NCI-H2029 (cell line): ENCODE measurements around the gene ST8SIA3.

Experiments
- DNase-seq: peaks from one replicate; lab custom pipeline; 2025; lab: John Stamatoyannopoulos, UW

Gene ST8SIA3, protein sequence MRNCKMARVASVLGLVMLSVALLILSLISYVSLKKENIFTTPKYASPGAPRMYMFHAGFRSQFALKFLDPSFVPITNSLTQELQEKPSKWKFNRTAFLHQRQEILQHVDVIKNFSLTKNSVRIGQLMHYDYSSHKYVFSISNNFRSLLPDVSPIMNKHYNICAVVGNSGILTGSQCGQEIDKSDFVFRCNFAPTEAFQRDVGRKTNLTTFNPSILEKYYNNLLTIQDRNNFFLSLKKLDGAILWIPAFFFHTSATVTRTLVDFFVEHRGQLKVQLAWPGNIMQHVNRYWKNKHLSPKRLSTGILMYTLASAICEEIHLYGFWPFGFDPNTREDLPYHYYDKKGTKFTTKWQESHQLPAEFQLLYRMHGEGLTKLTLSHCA

DNA sequence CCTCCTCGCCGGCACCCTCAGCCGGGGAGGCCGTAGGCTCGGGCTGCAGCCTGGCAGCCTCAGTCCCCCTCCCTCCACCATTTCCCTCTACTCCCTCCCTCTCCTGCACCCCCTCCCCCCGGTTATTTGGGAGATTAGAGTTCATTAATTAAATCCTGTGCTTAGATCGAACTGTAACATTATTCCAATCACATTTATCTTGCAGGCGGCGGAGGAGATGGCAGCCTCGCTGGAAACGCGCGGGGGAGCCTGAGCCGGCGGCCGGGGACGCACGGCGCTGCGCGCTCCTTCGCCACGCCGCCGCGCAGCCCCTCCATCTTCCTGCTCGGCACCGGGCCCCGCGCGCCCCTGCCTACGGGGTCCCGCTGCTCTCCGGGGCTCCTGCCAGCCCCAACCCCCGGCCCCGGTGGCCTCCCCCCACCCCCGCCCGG lies at the start of gene ST8SIA3:
Gene ST8SIA3, plus strand, starts transcription at position 287 of the 431 bp plus-strand sequence. CDS start 290 bp downstream, outside the sequence.
- DNase-seq = no peak

DNA sequence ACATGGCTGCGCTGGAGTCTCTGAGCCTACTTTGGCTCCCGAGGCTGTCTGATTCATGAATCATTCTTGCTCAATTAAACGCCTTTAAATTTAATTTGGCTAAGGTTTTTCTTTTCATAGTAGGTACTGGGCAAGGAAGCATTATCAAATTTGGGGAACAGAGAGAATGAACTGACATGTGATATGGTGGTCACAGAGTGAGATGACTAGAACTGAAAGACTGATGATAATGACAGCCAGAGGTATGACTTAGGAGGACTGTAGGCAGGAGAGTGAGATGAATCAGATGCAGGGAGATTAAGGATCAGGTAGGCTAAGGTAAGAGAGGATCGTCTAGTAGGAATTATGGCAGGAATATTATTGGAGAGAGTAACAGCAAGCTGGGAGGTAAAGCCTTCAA lies 40.9 kb upstream of the ST8SIA3 start:
- DNase-seq = no peak

- no peak for DNase-seq
Observed at GRCh38 chr18:57312346-57313144, 39.8 kb upstream of the ST8SIA3 start.

DNA sequence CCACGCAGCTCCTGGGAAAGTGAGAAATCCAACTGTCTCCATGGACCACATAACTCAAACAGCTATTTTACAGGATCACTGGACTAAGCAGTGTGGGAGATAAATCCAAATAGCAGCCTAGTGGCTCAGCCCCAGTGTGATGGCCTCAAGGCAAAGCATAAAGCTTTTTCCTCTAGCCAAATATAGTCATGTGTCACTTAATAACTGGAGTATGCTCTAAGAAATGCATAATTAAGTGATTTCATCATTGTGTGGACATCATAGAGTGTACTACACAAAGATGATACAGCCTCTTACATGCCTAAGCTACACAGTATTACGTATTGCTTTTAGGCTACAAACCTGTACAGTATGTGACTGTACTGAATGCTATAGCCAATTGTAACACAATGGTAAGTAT lies 31.8 kb upstream of the ST8SIA3 start:
- DNase-seq = no peak

- DNase-seq = no peak
Observed at GRCh38 chr18:57325491-57326166, 26.7 kb upstream of the ST8SIA3 start.

DNA sequence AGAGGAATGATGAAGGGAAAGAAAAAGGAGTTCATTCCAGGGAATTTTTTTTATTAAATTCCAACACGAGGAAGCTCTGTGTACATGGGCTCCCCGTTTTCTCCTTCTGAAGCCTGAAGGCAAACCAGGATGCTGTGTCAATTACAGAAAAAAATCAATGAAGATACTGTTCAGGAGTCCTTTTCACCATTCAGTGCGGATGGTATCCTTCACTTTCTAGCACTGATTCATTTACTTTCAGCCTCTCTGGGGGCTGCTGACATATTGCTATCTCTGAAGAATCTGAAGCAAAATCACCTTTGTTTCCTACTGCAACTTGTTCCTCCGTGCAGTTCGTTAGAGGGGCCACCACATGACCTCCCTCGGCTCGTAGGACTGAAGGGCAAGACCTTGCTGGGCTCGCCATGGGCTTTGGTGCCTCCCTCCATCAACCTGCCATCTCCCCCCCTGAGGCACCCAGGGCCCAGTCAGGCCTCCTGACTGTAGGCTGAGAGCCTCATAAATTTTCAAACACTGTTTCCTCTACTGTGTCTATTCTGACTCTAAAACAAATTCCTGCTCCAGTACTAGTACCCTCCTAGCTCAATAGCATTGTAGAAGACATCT lies 25.5 kb upstream of the ST8SIA3 start:
- DNase-seq = no peak

GRCh38 chr18:57328665-57329064 lies 23.7 kb upstream of the ST8SIA3 start:
- DNase-seq = no peak

DNA sequence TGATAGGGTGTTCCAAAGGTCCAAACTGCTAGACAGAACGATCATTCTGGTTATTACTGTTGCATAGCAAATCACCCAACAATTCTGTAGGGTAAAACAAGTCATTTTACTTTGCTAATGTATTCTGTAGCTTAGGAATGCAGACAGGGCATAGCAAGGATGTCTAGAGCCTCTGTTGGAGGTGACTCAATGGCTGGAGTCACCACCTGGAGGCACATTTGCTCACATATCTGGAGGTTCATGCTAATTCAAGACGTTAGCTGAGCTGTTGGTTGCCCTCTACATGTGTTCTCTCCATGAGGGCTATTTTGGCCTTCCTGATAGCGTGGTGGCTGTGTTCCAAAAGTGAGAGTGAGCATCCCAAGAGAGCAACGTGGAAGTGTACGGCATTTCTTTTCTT lies 22.5 kb upstream of the ST8SIA3 start:
- no peak for DNase-seq

DNA sequence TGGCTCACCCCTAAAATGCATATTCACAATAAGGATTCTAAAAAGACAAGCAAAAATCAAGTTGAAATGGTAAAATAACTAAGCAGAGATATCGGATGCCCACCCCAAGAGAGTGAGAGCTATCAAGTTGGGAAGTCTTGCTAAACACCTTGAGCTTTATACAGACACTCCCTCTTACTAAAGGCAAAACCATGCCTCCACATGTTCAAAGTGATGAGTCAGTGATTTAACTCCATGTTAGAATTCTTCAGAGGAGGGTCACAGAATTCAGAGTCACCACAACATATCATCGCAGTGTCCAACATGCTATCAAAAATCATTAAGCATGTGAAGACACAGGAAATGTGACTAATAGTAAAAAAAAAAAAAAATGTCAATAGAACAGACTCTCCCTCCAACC lies 20.6 kb upstream of the ST8SIA3 start:
- no peak for DNase-seq

DNA sequence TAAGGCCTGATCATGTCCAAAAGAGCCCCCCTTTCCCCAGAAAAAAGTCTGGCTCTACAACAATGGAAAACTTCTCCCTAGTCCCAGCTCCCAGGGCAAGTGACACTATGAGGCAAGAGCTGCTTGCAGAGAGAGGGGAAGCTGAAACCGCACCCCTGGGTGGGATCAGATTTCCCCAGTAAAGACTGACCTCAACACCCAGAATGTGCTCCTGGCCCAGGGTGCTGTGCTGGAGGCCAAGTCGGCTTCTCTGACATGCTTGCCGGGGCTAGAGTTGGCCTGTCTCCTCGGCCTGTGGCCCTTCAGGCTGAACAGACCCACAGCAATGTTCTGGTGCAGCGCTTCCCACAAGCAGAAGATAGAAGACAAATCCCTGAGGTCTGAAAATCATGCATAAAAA lies 18.4 kb upstream of the ST8SIA3 start:
- no peak for DNase-seq

DNA sequence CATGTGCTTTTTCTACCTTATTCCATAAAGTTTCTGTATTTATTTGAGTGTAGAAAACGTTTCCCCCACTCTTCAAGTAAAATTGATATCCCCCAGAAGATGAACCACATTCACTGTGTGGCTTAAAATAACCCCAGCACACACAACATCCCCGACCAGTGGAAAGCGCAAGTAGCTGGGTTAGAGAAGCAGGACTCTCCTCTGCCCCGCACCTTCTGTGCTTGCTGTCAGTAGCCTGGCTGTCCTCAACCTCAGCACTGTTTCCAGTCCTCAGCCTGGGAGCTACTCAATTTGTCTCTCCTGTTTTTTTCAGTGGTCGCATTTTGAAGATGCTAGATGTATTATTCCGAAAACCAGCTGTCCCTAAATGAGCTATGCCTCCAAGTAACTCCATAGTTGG lies 18.0 kb upstream of the ST8SIA3 start:
- DNase-seq = no peak

GRCh38 chr18:57336343-57336742 lies 16.0 kb upstream of the ST8SIA3 start:
- DNase-seq = no peak

- DNase-seq = no peak
Observed at GRCh38 chr18:57337890-57338289, 14.5 kb upstream of the ST8SIA3 start.

- no peak for DNase-seq
Observed at GRCh38 chr18:57343833-57344232, 8.5 kb upstream of the ST8SIA3 start.

- no peak for DNase-seq
Observed at GRCh38 chr18:57346876-57347275, 5.5 kb upstream of the ST8SIA3 start.

- DNase-seq = no peak
Observed at GRCh38 chr18:57347784-57348183, 4.6 kb upstream of the ST8SIA3 start.

DNA sequence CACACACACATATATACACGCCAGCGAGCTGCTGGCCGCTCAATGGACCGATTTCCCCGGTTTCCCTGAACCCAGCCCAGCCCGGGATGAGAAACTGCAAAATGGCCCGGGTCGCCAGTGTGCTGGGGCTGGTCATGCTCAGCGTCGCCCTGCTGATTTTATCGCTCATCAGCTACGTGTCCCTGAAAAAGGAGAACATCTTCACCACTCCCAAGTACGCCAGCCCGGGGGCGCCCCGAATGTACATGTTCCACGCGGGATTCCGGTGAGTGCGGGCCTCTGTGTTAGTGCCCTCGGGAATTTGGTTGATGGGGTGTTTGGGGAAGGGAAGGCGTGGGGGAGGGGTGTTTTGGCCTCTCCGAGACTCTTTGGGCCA lies 392 bp downstream of the ST8SIA3 start:
- DNase-seq = no peak

DNA sequence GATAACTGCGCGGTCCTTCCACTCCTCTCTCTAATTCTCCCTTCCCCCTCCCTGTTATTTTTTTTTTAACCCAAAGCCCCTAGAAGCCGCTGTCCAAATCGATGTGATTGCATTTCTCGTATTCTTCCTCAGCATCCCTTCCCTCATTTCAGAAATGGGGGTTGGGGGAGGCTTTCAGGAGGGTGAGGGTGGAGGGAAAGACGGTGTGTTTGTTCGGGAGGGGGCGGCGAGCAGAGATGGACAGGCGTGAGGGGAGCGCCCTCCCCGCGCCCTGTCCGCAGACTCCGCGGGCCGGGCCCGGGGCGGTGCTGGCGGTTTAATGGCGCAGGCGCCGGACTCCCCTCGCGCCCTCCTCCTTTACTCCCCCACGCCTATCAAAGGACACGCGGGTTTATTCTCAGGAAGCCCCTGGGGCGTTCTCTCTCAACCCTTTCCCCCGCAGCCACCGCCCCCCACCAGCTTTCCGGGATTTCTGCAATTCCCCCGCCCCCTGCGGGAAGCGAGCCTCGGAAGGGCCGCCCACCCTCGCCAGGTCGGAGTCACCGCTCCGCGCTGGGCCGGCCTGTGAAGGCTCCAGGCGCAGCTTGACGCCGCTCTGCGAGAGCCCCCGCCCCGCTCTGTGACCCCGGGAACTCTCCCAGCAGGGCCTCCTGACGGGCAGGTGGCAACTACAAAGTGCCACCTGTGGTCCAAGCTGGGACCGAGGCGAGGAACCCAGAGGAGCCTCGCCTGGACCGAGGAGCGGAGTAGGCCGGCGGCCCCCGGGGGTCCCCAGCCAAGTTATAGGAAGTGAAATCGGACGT lies 981 bp downstream of the ST8SIA3 start:
- peak; percentile 33 for DNase-seq

GRCh38 chr18:57353940-57354461 lies 1.6 kb downstream of the ST8SIA3 start:
- DNase-seq = no peak

DNA sequence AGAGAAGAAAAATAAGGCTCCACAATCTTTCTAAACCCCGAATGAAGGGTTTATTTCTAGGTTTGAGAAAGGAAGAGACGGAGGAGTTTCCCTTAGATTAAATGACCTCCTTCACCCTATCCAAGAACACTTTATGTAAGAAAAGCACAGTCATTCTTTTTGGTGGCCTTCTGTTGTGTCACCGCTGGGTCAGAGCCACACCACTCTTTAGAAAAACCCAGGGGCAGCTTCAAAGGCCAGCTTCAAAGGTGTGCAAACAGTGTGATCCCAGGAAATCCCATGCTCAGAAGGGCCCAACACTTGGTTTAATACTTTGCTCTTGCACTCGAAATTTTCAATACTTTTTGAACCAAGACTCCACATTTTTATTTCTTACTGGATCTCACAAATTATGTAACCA lies 7.1 kb downstream of the ST8SIA3 start:
- no peak for DNase-seq

GRCh38 chr18:57362714-57363113 lies 10.4 kb downstream of the ST8SIA3 start:
- DNase-seq = no peak
